Right hindlimb (tissue), 1 donor: ENCODE results near the gene SLC15A1.

Experiments used
- DNase-seq: peaks from one replicate; pipeline ENCODE4 v3.0.0-alpha.2; 2018

Gene SLC15A1

GRCh38 chr13:98752467-98753290, at the start of gene SLC15A1:
TSS of gene SLC15A1 (minus strand) at chr13:98752672. CDS start at chr13:98752598, 74 bp downstream.
- no peak for DNase-seq

GRCh38 chr13:98801626-98802418, 49.4 kb upstream of the SLC15A1 start:
- no peak for DNase-seq

GRCh38 chr13:98800078-98800477, 47.6 kb upstream of the SLC15A1 start:
- no peak for DNase-seq

- peak; percentile 62 for DNase-seq
Observed at GRCh38 chr13:98798849-98799645, 46.6 kb upstream of the SLC15A1 start.

GRCh38 chr13:98797456-98797855, 45.0 kb upstream of the SLC15A1 start:
- DNase-seq: no peak

- no peak for DNase-seq
Observed at GRCh38 chr13:98796798-98797197, 44.3 kb upstream of the SLC15A1 start.

- no peak for DNase-seq
Observed at GRCh38 chr13:98796191-98796590, 43.7 kb upstream of the SLC15A1 start.

GRCh38 chr13:98795220-98795619, 42.7 kb upstream of the SLC15A1 start:
- DNase-seq: no peak

GRCh38 chr13:98794498-98794897, 42.0 kb upstream of the SLC15A1 start:
- DNase-seq: no peak

- DNase-seq: no peak
Observed at GRCh38 chr13:98792785-98793495, 40.5 kb upstream of the SLC15A1 start.

GRCh38 chr13:98792321-98792720, 39.8 kb upstream of the SLC15A1 start:
- DNase-seq: no peak

GRCh38 chr13:98791611-98792010, 39.1 kb upstream of the SLC15A1 start:
- DNase-seq: no peak

- no peak for DNase-seq
Observed at GRCh38 chr13:98787996-98788395, 35.5 kb upstream of the SLC15A1 start.

- DNase-seq: no peak
Observed at GRCh38 chr13:98787173-98787572, 34.7 kb upstream of the SLC15A1 start.

GRCh38 chr13:98786023-98786422, 33.6 kb upstream of the SLC15A1 start:
- DNase-seq: no peak

GRCh38 chr13:98785405-98785804, 32.9 kb upstream of the SLC15A1 start:
- no peak for DNase-seq

- DNase-seq: no peak
Observed at GRCh38 chr13:98784666-98785065, 32.2 kb upstream of the SLC15A1 start.

GRCh38 chr13:98783856-98784478, 31.5 kb upstream of the SLC15A1 start:
- DNase-seq: no peak

- no peak for DNase-seq
Observed at GRCh38 chr13:98782654-98783053, 30.2 kb upstream of the SLC15A1 start.

- no peak for DNase-seq
Observed at GRCh38 chr13:98781905-98782304, 29.4 kb upstream of the SLC15A1 start.

- no peak for DNase-seq
Observed at GRCh38 chr13:98781470-98781869, 29.0 kb upstream of the SLC15A1 start.

- no peak for DNase-seq
Observed at GRCh38 chr13:98781045-98781444, 28.6 kb upstream of the SLC15A1 start.
